Pancreas (tissue), 10 donors: ENCODE data around the gene TENM4. TPM values are rescaled to one million over a fixed set of nuclear protein-coding genes. Genes with fewer than 3 reads are reported as not detected.

Experiments used
- ATAC-seq, 4 donors: fragments of 200-7000 bp; cut with Tn5 transposase; one replicate each; pipeline versions ENCODE4 v1.8.0 to v1.9.1; 2020; ENCODE audit warnings: mild to moderate bottlenecking in 4 of 4, moderate library complexity in 4 of 4
- DNase-seq, 6 donors: peaks; one replicate each; pipeline ENCODE4 v3.0.0-alpha.2; 2020
- FAIRE-seq: peaks from 2 replicates; lab custom pipeline; 2012; peaks lifted over from hg19 to GRCh38; lab: Jason Lieb, UNC
- H3K27ac ChIP-seq, 4 donors: fragments of 200-600 bp; sonication (generic); 1 replicate in 3 of 4; 2 replicates in 1 of 4; pipeline versions ENCODE4 v1.5.0 to v1.8.0; 2020
- H3K27me3 ChIP-seq, 4 donors: fragments of 200-600 bp; one replicate each; pipeline ENCODE4 v1.8.0; 2021
- H3K36me3 ChIP-seq, 3 donors: fragments of 200-600 bp; sonication (generic) in 1 of 3; one replicate each; pipeline versions ENCODE4 v1.5.0 to v1.8.0; 2020 to 2021
- H3K4me1 ChIP-seq, 3 donors: fragments of 200-600 bp; one replicate each; pipeline ENCODE4 v1.8.0; 2021
- H3K4me3 ChIP-seq, 4 donors: fragments of 200-600 bp; sonication (generic) in 2 of 4; one replicate each; pipeline versions ENCODE4 v1.5.0 to v1.8.0; 2020 to 2021
- H3K9me3 ChIP-seq, 4 donors: fragments of 200-600 bp; one replicate each; pipeline ENCODE4 v1.8.0; 2021
- WGBS, 2 donors: extraction: QIAGEN DNeasy Blood & Tissue Kit; methylation state at CpG; one replicate each; pipeline ENCODE4 v1.1.7; 2013; 5-methylcytosine and 5-hydroxymethylcytosine counted together
- intact Hi-C, 3 donors: fragments of 100-400 bp; cut with DNase I; formaldehyde crosslinking; loops; one replicate each; pipeline versions ENCODE4 v1.11.1 to v1.14.2; 2022
- polyA plus RNA-seq, 2 donors: library from polyadenylated mRNA; stranded (reverse); fragments of 200-250 nt; gene quantifications; one replicate each; pipeline ENCODE4 v1.2.3, GENCODE V29; 2013
- total RNA-seq, 6 donors: library from RNA; stranded (reverse); fragmentation: NEBNext Ultra II Directional in 4 of 6; extraction: Animal tissue kit (Norgen Biotek cat#: 25700) in 4 of 6; gene quantifications; one replicate each; pipeline versions ENCODE4 v1.2.1 to v1.2.4, GENCODE V29; 2021 to 2023
- TF ChIP-seq, protein P1 (sequence below), 4 donors: fragments of 200-600 bp; sonication (generic) in 3 of 4; IDR thresholded peaks; one replicate each; pipeline versions ENCODE4 v1.5.0 to v1.8.0; 2021; ENCODE audit warnings: antibody characterized with exemption in 4 of 4
- donor health status: healthy with polysubstance abuse.
- donor health status: DM: no; HTN: no; CAD: no; lungs with moderate emphysema.
- donor health status: DM: no; HTN: no; CAD: no.
- donor health status: control.
- donor health status: control.
- donor health status: Bipolar disorder and iron deficiency.
- donor health status: DM: yes; HTN: yes; CAD: no.
- donor health status: DM: no; HTN: no; CAD: no.
- donor health status: DM: no; HTN: no; CAD: no.
- donor health status: DM: yes; HTN: yes; CAD: no.

Gene TENM4
- total and polyA plus RNA-seq, 8 donors = 0.37 to 6.8 (median 1.3) TPM

DNA sequence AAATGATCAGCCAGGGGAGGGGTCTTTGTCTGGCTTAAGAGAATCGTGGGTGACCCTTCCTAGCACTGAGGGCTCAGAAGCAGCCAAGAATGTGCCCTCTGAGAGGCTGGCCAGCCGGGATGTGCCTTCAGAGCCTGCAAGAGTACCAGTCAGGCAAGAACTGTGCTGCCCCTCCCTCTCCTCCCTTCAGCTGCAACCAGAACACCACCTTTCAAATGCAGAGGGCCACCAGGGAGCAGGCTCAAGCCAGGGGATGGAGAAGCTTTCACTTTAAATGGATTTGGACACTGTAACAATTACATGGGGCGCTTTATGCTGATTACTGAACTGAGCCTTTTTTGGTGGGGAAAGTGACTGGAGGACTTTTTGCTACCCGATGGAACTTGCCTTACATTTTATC, 44.9 kb upstream of the TENM4 start:
- TF ChIP-seq, protein P1, sequence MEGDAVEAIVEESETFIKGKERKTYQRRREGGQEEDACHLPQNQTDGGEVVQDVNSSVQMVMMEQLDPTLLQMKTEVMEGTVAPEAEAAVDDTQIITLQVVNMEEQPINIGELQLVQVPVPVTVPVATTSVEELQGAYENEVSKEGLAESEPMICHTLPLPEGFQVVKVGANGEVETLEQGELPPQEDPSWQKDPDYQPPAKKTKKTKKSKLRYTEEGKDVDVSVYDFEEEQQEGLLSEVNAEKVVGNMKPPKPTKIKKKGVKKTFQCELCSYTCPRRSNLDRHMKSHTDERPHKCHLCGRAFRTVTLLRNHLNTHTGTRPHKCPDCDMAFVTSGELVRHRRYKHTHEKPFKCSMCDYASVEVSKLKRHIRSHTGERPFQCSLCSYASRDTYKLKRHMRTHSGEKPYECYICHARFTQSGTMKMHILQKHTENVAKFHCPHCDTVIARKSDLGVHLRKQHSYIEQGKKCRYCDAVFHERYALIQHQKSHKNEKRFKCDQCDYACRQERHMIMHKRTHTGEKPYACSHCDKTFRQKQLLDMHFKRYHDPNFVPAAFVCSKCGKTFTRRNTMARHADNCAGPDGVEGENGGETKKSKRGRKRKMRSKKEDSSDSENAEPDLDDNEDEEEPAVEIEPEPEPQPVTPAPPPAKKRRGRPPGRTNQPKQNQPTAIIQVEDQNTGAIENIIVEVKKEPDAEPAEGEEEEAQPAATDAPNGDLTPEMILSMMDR (IDR thresholded peaks at IDR 0.05) = no peak
- ATAC-seq (no peak), FAIRE-seq (no peak), DNase-seq (no peak)
- Histone ChIP-seq H3K4me3 (no peak overlapping the region), H3K4me1 (no peaks in the 10 kb centered on the region), H3K27ac (no peak overlapping the region), H3K27me3 (peaks cover 0 to 4% (median 0%) of the 10 kb centered on the region in 4 donors), H3K9me3 (no peaks in the 10 kb centered on the region), H3K36me3 (no peaks in the 10 kb centered on the region)
- intact Hi-C loops = no loop called here
- WGBS, 2 donors = 28 to 36% methylated on average over 4 of the region's 4 CpGs

DNA sequence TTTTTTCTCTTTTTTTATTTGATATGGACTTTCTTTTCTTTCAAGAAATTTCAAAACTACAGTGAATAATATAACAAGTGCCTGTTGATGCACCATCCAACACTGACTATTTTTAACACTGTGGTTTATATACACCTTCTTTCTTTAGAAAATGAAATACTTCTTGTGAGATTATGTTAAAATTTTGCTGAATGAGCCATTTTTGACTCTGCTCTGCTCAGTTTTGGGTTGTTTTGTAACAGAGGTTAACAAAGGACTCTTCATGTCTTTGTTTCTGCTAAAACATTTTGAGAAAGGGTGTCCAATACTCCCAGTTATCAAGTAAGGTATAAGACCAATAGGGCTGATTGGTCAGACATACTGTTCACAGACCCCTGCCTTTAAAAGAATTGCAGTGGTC, 44.0 kb upstream of the TENM4 start:
- Histone ChIP-seq H3K36me3 (no peaks in the 10 kb centered on the region), H3K4me3 (no peak overlapping the region), H3K4me1 (no peaks in the 10 kb centered on the region), H3K9me3 (no peaks in the 10 kb centered on the region), H3K27me3 (peaks cover 0 to 4% (median 0%) of the 10 kb centered on the region in 4 donors), H3K27ac (no peak overlapping the region)
- ATAC-seq (no peak), FAIRE-seq (no peak), DNase-seq (no peak)
- TF ChIP-seq, protein P1 (IDR thresholded peaks at IDR 0.05) = no peak
- intact Hi-C loops = no loop called here

GRCh38 chr11:79482800-79483199, 42.0 kb upstream of the TENM4 start:
- Histone ChIP-seq H3K36me3 (no peaks in the 10 kb centered on the region), H3K4me1 (no peaks in the 10 kb centered on the region), H3K27me3 (peaks cover 0 to 4% (median 0%) of the 10 kb centered on the region in 4 donors), H3K27ac (no peak overlapping the region), H3K4me3 (no peak overlapping the region), H3K9me3 (no peaks in the 10 kb centered on the region)
- DNase-seq (no peak), FAIRE-seq (no peak), ATAC-seq (no peak)
- intact Hi-C loops = no loop called here
- 60 to 77% methylated on average over 3 of the region's 3 CpGs for WGBS, 2 donors
- TF ChIP-seq, protein P1 (IDR thresholded peaks at IDR 0.05) = no peak

DNA sequence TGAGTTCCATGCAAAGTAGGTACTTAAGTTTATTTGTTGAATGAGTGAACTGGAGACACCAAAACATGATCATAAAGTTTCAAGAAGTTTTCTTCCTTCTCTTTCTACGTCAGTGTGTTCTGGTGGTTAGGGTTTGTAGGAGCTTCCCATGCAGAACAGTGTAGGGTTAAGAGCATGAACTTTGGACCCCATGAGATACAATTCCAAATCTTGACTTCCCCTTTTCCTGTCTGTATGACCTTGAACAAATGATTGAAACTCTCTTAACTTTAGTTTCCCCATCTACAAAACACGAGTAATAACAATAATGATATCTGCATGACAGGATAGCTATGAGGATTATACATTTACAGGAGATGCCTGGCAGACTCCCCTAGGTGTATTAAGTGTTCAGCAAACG, 41.0 kb upstream of the TENM4 start:
- H3K27me3 ChIP-seq = peaks cover 0 to 4% (median 0%) of the 10 kb centered on the region in 4 donors
- ATAC-seq = no peak
- DNase-seq = no peak
- no peak overlapping the region for H3K4me3 ChIP-seq
- H3K4me1 ChIP-seq = no peaks in the 10 kb centered on the region
- no peaks in the 10 kb centered on the region for H3K9me3 ChIP-seq
- H3K27ac ChIP-seq = no peak overlapping the region
- H3K36me3 ChIP-seq = no peaks in the 10 kb centered on the region
- TF ChIP-seq, protein P1 (IDR thresholded peaks at IDR 0.05) = no peak
- intact Hi-C loops = no loop called here
- 33 to 40% methylated on average over 3 of the region's 3 CpGs for WGBS, 2 donors
- FAIRE-seq = no peak

- no peak for FAIRE-seq
- no peak overlapping the region for H3K4me3 ChIP-seq
- TF ChIP-seq, protein P1 (IDR thresholded peaks at IDR 0.05) = no peak
- H3K9me3 ChIP-seq = no peaks in the 10 kb centered on the region
- intact Hi-C loops = no loop called here
- no peak for DNase-seq
- no peak overlapping the region for H3K27ac ChIP-seq
- H3K36me3 ChIP-seq = no peaks in the 10 kb centered on the region
- 72 to 81% methylated on average over 4 of the region's 4 CpGs for WGBS, 2 donors
- ATAC-seq = no peak
- H3K4me1 ChIP-seq = no peaks in the 10 kb centered on the region
- peaks cover 0 to 4% (median 0%) of the 10 kb centered on the region in 4 donors for H3K27me3 ChIP-seq
These were observed 40.0 kb upstream of the TENM4 start for GRCh38 chr11:79480864-79481263.
